TTC549 (cell line): ENCODE measurements around the gene CD96.
"Not testable (repeated sequence)": the region's sequence is repeated elsewhere in the genome, so short reads cannot be mapped to it uniquely, and the experiment has no call there.

Experiments used
- FAIRE-seq: peaks from 2 replicates; lab custom pipeline; 2012; peaks lifted over from hg19 to GRCh38; lab: Jason Lieb, UNC

The CD96 gene, protein sequence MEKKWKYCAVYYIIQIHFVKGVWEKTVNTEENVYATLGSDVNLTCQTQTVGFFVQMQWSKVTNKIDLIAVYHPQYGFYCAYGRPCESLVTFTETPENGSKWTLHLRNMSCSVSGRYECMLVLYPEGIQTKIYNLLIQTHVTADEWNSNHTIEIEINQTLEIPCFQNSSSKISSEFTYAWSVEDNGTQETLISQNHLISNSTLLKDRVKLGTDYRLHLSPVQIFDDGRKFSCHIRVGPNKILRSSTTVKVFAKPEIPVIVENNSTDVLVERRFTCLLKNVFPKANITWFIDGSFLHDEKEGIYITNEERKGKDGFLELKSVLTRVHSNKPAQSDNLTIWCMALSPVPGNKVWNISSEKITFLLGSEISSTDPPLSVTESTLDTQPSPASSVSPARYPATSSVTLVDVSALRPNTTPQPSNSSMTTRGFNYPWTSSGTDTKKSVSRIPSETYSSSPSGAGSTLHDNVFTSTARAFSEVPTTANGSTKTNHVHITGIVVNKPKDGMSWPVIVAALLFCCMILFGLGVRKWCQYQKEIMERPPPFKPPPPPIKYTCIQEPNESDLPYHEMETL

DNA sequence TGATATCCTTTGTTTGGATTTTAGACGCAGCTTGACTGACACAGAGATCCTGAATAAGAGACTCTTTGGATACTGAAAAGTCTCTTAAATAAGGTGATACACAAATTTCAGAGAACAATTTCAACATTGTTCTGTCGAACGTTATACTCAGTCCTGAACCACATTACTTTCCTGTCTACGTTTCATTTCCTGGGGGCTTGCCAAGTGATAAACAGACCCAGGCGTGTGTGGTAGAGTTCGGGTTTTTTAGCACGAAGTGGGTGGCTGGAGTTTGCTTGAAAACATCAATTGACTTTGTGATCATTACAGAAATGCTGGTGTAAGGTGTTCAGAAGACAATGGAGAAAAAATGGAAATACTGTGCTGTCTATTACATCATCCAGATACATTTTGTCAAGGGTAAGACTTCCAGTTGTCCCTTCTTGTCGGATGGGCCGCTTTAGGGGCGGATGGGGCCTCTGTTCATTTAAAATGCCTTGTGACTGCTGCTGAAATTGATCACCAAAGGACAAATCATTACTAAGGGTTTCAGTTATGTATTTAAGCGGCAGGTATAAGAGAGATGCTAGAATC is at the start of gene CD96:
Gene CD96, plus strand, starts transcription at position 287 of the 573 bp plus-strand sequence. Its CDS starts 52 bp downstream, at position 339.
- FAIRE-seq = no peak

DNA sequence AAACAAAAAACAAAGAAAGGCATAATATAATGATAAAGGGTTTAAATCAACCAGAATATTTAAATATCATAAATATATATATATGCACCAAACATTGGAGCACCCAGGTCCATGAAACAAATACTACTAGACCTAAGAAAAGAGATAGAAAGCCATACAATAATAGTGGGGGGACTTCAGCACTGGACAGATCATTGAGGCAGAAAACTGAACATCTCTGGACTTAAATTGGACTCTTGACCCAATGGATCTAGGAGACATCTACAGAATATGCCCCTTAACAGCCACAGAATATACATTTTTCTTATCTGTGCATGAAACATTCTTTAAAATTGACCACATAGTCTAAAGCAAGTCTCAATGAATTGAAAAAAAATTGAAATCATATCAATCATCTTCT is 48.7 kb upstream of the CD96 start:
- no peak for FAIRE-seq

DNA sequence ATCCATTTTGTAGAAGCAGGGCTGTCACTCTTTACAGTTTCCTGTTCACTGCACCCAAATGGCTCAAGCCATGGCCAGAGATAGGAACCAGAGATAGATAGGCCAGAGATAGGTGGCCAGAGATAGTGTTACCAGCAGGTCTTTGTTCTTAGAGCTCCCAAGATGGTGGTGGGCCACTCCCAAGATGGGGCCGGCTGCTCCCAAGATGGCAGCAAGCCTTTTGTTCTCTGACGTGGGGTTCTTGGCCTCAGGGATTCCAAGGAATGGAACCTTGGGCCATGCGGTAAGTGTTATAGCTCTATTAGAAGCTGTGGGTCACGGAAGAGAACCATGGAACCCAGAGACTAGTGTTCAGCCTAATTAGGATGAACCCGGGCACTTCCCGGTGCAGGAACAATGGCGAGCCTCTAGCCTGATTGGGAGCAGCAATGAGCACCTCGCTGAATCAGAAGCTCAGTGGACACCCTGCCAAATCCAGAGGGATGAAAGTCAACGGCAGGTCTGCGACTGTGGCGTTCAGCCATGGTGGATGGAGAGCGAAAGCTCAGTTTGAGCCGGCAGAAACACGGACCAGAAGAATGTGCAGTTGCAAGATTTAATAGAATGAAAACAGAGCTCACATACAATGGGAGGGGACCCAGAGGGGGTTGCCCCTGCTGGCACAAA is 45.0 kb upstream of the CD96 start:
- no peak for FAIRE-seq

DNA sequence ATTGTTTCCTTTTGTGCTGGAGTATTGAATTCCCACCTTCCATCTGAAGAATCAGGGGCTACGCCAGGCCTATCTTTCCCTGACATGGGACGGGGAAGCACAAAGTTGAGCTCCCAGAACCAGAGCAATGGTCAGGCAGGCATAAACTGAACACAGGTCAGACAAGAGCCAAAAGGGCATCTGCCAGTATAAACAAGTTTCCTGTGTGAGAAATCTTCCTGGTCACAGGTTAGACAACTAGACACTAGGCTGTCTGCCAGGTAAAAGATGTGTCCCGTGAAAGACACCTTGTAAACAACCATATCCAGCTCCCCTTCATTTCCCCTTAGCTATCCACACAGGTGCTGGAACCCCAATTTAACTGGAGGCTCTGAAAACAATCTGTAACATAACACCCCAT is 44.0 kb upstream of the CD96 start:
- no peak for FAIRE-seq

DNA sequence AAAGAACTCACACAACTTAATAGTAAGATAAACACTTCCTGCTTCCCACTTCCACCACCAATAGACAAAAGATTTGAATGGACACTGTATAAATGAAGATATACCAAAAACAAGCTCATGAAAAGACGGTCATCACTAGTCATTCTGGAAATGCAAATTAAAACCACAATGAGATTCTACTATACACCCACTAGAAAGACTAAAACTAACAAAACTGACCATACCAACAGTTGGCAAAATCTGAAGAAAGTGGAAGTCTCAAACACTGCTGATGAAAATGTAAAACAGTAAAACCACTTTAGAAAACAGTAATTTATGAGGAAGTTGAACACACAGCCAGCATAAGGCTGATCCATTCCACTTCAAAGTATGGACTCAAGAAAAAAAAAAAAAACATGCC is 35.6 kb upstream of the CD96 start:
- no peak for FAIRE-seq

DNA sequence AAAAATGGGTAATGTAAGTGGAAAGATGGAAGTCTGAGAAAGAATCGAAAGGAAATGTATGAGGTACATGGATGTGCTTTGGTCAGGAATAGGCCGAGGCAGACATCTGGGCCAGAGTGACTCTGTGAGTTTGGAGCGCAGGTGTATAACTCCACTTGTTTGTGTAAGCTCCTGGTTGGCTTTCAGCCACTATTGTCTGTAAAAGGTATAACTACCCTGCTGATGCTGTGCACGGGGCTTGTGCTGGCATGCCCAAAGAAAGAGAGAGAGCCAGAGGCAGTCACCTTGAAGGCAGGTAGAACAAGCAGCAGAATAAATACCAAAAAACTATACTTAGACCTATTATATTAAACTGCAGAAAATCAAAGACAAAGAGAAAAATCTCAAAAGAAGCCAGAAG is 32.7 kb upstream of the CD96 start:
- no peak for FAIRE-seq

DNA sequence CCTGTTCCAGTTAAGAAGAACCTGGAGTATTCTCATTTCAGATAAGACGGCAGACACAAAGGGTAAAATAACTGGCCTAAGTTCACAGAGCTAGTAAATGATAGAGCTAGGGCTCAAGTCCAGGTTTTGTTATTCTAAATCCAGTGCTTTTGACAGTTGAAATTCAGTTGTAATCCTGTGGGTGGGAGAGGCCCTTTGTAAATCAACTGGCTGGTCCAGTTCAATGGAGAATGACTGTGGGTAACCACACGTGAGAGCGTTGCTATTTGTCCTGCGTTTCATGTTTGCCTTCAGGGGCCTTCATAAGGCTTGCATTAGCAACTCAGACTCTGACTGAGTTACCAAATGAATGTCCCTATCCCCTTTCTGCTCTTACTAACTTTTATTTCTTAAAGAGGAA is 24.2 kb upstream of the CD96 start:
- no peak for FAIRE-seq

DNA sequence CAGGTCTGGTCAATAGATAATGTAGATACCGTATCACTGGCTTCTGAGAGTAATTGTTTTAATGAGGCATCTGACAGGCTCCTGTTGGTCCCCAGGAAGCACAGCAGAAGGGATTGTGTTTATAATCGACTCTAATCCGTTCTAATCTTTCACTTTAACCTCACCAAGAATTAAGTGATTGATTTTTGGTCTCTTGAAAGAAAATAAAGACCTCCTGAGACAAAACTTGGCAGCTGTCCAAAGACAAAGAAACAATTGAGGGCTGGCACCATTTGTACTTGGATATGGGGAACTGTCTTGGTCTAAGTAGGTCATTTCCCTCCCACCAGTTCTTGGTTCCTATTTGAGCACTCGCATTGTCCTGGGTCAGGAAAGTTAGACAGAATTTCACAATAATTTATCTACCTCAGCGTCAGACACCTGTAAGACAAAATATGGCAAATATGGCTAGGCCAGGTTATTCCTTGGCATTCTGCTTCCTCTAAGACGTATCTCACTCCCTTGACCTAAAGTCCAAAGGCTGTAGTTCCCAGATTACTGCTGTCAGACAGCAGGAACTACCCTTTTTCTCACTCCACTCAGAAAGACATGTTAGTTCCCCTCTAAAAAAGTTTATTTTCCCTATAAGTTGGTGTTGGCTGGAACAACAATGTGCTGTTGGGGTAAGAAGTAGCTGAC is 22.7 kb upstream of the CD96 start:
- FAIRE-seq = no peak

DNA sequence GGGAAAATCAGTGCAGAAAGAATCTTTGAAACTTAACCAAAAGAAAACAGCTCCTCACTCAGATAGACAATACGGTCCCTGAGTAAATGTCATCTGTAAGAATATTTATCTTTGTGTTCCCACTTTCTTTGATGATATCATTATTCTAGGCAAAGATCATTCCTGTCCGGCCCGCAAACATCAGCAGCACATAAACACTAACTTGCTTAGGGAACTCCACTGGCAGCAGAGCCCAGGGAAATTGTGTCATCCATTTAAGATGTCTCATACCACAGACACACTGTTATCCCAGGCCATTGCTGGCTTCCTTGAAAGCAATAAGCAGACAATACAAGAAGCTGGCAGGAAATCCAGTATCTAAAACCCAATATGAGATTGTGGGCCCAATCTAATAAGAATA is 20.1 kb upstream of the CD96 start:
- no peak for FAIRE-seq

DNA sequence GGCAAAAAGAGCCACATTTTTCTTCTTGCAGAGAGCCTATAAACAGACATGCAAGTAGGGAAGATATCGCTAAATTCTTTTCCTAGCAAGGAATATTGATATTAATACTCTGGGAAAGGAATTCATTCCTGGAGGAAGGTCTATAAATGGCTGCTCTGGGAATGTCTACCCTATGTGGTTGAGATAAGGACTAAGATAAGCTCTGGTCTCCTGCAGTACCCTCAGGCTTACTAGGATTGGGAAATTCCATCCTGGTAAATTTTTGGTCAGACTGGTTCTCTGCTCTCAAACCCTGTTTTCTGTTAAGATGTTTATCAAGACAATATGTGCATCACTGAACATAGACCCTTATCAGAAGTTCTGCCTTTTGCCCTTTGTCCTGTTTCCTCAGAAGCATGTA is 17.5 kb upstream of the CD96 start:
- FAIRE-seq = not testable (repeated sequence)

DNA sequence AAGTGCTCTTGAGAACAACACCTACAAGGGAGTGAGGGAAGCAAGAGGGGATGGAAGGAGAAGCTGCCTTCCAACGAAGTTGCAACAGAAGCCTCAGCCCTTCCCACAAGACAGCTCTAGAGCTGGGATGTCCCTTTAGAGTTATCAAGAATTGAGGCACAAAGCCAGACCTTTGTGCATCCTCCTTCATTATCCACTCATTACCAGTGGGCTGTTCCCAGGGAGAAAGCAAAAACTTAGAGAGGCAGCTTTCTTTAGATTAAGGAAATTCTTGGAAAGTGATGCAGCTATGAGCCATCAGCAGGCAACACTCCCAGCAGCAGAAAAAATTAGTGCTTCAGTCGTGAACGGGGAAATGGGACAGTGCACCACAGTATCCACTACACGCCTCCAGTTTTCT is 10.6 kb upstream of the CD96 start:
- no peak for FAIRE-seq

DNA sequence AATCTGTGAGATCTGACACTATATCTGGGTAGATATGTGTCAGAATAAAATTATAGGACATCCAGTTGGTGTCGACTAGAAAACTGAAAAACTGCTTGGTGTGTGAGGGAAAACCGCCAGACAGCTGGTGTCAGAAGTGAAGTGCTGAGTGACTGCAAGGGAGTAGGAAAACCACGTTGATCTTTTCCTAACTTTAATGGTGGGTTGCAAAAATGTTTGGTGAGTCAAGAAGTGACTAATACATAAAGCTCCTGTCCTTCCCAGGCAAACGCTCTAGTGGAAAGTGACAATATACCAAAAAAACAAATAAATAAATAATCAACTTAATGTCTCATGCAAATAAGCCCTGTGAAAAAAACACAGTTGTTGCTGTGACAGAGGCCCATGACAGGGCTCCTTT is 7.3 kb upstream of the CD96 start:
- FAIRE-seq = no peak

DNA sequence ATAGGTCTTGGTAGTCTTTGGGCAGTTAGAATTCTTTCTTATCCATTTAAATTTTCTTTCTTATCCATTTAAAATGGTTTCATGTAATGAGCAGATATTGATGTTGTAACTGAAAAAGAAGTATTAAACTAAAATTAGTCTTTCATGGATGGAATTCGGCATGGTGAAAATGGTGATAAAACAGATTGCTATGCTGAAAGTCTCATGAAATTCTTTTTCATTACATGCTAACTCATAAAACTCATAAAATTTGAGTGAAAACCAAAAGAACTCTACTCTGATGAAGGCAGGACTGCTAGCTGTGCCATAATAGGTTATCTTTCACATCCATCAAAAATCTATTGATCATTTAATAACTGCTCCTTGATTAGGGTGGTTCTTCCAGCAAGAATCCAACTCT is 3.9 kb upstream of the CD96 start:
- no peak for FAIRE-seq

DNA sequence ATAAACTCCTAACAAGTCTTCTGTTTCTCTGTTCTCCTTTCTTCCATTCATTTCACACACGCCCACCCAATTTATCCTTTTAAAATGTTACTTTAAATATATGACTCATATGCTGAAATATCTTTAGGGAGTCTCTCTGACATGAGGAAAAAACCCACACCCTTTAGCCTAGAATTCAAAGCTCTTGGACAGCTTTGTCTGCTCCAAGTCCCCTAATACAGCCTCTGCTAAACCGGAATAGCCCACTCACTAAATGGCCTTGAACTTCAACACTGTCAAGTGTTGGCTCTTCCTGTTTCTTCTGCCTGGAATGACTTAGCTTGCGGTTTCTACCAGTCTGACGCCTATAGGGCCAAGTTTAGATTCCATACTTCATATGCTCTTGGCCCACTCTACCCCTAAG is 3.3 kb upstream of the CD96 start:
- FAIRE-seq = no peak

DNA sequence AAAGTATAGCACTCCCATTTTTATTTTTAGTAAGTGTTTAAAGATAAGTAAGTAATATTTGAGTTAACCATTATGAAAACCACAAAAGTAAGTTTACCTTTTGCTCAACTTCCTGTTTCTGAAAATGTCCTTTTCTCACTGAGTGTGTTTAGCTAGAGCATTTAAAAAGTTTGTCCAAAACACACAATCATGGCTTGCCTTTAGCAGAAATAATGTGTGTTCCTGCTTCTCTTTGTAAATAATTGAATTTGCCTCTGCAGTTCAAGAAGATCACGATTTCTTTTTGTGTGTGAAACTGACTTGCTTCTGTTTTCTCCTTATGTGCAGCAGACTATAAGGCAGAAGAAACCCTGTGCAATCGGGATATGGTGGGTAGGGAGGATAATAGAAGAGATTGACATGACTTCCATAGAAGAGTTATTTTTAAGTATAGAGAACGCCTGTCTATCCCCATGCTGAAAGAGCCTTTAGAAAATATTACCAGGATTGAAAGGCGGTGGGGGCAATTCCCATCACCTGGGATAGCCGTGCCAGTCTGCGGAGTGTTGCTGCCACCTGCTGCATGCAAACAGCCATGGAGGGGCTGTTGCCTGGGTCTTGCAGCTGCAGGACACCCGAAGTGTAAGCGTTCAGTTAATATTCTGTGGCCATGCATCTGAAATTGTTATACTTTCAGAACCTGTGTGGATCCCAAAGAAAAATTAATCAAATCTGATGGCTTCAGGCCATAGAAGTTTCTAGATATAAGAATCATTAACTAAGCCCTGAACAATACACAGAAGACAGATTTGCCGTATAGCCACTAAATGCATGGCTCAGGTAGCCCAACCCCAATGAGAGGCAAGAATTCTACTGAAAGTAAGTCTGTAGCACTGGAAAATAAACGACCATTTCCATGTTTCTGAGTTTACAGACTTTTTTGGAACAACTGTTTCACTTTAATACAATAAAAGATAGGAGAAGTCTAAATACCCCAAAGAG is 2.4 kb upstream of the CD96 start:
- FAIRE-seq = no peak

DNA sequence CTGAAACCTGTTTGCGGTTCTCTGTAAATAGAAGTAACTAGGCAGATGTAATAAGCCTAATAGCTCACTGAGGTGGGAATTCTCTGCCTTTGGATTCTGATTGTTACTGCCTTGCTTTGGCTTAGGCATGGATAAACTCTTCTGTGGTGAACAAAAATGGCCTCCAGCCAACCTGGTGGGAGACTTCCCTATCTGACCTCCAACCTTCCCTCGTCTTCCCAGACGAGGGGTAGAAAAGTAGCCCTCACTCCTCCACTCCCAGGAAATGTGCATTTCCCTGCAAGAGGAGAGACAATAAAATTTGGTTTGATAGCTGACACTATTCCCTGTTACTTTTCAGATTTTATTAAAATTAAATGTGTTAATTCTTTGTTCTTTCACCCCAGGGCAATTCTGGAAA is 606 bp upstream of the CD96 start:
- FAIRE-seq = no peak

DNA sequence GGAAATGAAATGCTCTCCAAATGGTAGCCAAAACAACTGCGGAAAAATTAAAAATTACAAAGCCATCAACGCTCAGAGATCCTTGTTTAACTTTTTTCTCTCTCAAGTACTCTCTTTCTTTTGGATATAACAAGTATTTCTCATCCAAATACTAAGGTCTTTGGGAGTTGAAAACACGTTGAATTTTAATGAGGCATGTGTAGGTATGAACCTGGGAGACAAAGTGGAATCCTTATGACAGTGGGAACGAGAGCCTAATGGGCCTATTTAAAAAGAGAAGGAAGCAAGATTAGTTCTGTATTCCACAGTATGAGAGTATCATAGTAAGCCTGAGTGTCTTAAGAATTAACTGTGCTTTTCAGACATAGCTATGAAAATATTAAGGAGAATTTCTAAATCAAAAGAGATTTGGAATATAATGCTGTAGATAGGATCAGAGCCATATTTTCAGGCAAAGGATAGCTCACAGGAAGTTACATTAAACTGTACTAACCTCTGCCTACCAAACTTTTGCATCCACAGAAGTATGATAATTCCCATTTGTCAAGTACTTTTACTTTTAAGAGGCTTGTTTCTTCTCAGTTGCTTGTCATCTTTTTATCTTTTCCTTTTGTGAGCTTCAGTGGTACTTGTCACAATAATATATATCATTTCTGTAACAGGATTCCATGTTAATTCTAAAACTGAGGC is 759 bp downstream of the CD96 start:
- no peak for FAIRE-seq

DNA sequence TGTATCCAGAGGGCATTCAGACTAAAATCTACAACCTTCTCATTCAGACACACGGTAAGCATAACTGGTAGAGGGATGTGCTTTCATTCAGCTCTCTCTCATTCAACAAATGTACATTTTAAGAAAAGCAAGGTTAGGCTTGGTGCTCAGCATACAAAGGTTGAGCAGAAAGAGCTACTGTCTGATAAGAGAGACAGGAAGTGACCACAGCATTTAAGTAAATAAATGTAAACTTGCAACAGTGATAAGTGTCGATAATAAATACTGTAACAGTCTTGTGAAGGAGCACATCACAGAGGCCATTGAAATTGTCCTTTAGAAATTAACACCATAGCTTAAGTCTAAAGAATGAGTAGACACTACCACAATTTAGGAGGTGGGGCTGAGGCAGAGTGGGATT is 3.4 kb downstream of the CD96 start:
- no peak for FAIRE-seq

DNA sequence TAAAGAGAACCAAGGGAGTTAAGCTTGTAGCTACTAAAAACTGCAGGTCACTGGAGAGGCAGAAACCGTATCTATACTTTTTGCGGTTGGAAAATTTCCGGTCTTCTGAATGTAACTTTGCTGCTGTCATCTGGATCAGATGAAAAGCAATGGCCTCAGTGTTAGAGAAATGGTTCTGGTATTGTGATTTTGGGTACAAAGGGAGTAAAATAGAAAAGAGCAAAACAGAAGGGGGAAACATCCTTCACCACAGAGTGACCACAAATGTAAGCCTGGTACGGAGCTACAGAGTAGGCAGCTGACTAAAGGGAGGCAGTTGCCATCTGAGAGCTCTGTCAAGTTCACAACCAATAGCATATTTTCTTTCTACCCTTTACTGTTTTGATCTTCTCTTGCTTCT is 5.6 kb downstream of the CD96 start:
- no peak for FAIRE-seq

DNA sequence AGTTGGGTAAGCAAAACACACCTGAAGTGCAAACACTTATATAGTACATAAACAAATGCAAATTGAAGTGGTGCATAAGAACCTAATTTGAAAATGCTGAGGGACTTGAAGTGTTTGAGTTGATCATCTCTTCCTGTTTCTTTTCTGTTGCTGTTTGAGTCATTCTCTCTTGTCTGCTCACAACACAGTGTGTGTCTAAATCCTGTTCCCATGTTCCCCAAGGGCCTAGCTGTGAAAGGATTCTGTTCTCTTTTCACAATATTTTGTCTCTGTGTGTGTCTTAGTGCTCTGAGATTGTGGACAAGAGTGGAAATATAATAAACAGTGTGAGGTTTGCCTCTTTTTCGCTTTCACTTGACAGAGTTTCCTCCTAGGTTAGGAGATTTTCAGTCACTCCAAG is 6.1 kb downstream of the CD96 start:
- FAIRE-seq = no peak

DNA sequence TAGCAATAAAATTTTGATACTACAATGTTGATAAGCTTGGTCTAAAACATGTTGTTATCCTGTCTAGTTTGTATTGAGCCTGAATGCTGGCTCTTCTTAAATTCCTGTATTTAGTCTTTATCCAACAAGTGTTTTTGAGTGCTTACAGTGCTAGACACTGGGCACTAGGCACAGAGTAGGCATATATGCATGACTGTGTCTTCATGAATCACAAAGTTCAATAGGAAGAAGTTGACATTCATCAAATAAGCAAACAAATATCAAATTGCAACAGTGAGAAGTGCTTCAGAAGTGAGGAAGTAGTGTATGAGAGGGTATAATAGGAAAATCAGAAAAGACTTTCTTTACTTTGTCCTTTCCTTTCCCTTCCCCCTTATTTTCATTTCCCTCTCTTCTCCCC is 6.8 kb downstream of the CD96 start:
- FAIRE-seq = no peak
